Measurements from ENCODE around the gene MTA1.
A peak's percentile ranks its signal among the peaks of the same experiment; 100 is the strongest.

MTA1 gene

DNA sequence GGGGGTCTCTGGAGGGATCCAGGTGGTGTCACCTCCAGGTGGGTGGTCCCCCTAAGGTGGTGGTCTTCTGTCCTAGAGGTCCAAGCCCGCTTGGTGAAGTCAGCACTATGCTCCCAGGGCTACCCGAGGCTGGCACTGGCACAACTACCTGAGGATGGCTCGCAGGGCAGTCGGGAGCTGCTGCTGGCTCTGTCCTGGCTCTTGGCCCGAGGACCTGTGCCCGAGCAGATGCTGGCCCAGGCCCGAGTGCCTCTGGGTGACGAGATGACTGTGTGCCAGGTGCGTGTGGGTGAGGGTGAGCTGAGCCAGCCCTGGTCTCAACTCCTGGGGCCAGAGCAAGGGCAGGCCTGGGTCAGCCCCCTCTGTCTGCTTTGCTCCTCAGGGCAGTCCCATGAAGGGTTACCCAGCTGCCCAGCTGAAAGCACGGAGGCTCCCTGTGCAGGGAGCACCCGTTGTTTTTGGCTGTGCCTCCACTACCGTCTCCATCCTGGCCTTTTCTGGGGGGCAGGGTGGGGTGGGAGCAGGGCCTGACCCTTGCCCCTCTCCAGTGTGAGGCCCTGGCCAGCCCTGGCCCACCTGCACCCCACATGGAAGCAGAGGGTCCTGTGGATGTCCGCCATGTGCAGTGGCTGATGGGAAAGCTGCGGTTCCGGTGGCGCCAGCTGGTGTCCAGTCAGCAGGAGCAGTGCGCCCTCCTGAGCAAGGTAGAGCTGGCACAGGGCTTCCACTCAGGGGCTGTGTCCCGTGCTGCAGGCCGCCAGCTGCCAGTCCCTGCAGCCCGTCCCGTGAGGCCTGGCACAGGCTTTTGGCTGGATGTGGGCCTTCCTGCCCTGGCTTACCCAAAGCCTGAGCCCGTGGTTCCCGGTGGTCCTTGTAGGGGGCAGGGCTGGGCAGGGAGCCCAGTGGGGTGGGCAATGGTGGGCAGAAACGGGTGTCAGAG is 72.7 kb downstream of the MTA1 start:
- H3K4me2 ChIP-seq (ENCODE audit: low read length), result peak overlapping the region; percentile 97
- H3K4me3 ChIP-seq (ENCODE audit: low read length), result peak overlapping the region; percentile 81

DNA sequence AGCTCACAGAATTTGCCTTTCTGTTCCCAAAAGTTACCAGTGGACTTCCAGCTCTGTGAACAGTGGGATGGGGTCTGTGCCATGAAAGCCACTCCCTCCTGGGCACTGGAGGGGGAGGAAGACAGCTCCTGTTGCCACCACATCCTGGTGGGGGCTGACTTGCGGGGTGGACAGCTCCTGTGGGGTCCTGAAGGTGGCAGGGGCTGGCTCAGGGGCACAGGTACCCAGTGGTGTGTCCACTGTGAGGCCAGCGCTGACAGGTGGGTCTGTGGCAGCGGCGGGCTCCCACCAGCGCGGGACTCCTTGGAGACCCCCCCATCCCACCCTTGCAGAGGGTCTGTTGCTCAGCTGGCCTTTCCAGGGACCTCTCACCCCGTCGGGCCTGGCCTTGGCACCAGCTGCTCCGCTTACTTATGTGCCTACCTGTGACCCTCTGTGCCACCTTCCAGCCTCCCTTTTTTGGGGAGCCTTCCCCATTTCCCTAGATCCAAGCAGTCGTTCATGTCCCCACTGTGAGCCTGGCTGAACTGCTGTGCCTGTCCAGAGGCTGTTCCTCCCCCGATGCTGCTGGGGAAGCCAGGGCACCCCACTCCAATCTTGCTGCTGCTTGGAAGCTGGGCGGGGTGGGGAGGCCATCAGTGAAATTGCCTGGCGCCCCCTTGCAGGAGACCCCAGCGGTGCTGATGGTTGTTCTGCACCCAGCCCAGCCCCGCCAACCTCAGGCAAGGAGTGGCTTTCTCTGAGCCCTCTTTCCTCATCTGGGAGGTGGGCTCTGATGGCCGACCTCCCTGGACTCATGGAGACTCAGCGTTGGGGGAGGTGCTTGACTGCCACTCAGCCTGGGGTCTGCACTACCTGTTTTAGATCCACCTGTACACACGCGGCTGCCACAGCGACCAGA is 73.6 kb downstream of the MTA1 start:
- peaks cover 12% of the 10 kb centered on the region for H3K4me1 ChIP-seq (ENCODE audit: control insufficient read depth, insufficient read depth, low read length)
- H3K4me2 ChIP-seq (ENCODE audit: low read length), result no peak overlapping the region
- H3K9ac ChIP-seq (ENCODE audit: low read depth, low read length), result no peak overlapping the region
- no peaks in the 10 kb centered on the region for H3K27me3 ChIP-seq (ENCODE audit: control insufficient read depth, insufficient read depth, low read length)
- H3K9me3 ChIP-seq (replicated peaks; ENCODE audit: low read length), result no peaks in the 10 kb centered on the region
- H3K36me3 ChIP-seq (ENCODE audit: insufficient read depth, low read length), result no peaks in the 10 kb centered on the region
- H3K4me3 ChIP-seq (ENCODE audit: low read length), result no peak overlapping the region

More for the DNA sequence above, 72.7 kb downstream of the MTA1 start:
- Histone ChIP-seq H3K27me3 (ENCODE audit: control insufficient read depth, insufficient read depth, low read length) (no peaks in the 10 kb centered on the region), H3K36me3 (ENCODE audit: insufficient read depth, low read length) (no peaks in the 10 kb centered on the region), H3K9ac (ENCODE audit: low read depth, low read length) (no peak overlapping the region), H3K4me1 (ENCODE audit: control insufficient read depth, insufficient read depth, low read length) (peaks cover 12% of the 10 kb centered on the region), H3K9me3 (replicated peaks; ENCODE audit: low read length) (no peaks in the 10 kb centered on the region)

DNA sequence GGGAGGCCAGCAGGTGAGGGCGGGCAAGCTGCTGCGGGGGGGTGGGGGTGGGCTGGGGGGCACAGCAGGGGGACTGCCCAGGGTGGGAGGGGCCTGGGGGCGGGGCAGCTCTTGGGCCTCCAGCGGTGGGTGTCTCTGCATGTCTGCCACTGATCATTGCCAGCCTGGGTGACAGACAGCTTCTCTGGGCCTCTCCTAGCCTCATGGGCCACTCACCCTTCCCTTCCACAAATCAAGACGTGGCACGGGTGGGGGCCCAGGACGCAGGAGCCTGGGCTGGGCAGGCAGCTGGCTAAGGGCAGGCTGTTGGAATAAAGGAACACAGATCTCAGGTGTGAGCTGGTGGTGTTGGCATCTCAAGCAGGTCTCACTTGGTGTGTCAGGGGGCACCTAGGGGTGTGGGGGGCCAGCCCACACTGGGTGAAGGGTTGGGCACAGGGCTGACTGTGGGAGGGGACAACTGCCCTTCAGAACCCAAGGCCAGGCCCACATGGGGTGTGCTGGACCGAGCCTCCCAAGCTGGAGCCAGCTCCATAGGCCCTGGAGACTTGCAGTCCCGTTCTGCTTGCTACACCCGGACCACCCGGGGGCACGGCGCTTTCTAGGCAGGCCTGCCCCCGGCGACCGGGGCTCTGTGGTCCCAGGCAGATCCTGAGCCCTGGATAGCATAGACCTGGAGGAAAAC is 74.4 kb downstream of the MTA1 start:
- no peaks in the 10 kb centered on the region for H3K9me3 ChIP-seq (replicated peaks; ENCODE audit: low read length)
- H3K27me3 ChIP-seq (ENCODE audit: control insufficient read depth, insufficient read depth, low read length), result no peaks in the 10 kb centered on the region
- H3K4me1 ChIP-seq (ENCODE audit: control insufficient read depth, insufficient read depth, low read length), result peaks cover 12% of the 10 kb centered on the region
- H3K4me3 ChIP-seq (ENCODE audit: low read length), result no peak overlapping the region
- H3K36me3 ChIP-seq (ENCODE audit: insufficient read depth, low read length), result no peaks in the 10 kb centered on the region
- no peak overlapping the region for H3K9ac ChIP-seq (ENCODE audit: low read depth, low read length)
- H3K4me2 ChIP-seq (ENCODE audit: low read length), result no peak overlapping the region

DNA sequence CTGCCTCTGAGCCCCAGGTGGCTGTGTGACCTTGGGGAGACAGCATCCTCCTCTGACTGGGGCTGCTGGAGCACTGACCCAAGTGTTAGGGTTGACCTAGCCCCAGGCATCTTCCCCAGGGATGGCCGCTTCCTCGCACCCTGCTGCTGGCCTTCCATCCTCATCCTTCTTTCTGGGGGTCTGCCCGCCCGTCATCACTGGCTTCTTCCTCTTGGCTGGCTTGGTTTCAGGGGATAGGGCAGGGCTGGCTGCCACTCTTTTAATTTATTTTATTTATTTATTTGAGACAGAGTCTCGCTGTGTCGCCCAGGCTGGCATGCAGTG is 74.9 kb downstream of the MTA1 start:
- Histone ChIP-seq H3K4me1 (ENCODE audit: control insufficient read depth, insufficient read depth, low read length) (peaks cover 7% of the 10 kb centered on the region), H3K36me3 (ENCODE audit: insufficient read depth, low read length) (no peaks in the 10 kb centered on the region), H3K4me3 (ENCODE audit: low read length) (no peak overlapping the region), H3K27me3 (ENCODE audit: control insufficient read depth, insufficient read depth, low read length) (no peaks in the 10 kb centered on the region), H3K9me3 (replicated peaks; ENCODE audit: low read length) (no peaks in the 10 kb centered on the region), H3K4me2 (ENCODE audit: low read length) (no peak overlapping the region), H3K9ac (ENCODE audit: low read depth, low read length) (no peak overlapping the region)

DNA sequence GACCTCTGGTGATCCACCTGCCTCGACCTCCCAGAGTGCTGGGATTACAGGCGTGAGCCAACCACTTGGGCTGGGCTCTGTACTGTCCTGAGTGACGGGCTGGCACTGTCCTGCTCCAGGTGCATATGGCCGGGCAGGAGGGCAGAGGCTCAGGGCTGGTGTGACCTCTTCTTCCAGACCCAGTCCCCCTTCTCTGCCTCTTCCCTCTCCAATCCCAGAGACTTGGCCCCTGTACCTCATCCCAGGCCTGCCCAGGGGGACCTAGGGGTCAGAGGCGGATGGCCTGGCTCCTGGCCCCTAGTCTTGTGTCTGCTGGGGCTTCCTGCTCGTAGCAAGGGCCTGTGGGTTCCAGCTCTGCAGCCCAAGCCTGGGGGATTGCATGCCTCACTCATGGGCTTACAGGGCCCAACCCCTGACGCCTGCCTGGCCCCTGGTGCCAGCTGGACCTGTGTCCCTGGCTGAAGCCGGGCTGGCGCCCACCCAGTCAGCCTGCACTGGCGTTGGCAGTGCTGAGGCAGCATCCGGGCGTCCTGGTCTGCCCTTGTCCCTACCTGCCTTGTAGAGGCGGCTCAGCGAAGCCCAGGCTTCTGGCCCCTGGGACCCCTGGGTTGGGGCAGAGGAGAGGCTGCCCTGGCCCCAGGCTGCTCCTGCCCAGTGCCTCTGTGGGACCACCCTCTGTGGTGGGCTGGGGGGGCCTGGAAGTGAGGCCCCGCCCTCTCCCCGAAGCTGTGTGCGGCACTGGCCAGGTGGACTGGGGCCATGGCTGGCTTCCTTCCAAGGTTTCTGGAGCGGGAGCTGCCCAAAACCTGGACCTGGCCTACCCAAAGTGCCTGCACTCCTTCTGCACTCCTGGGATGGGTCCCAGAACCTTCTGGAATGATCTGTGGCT is 75.7 kb downstream of the MTA1 start:
- Histone ChIP-seq H3K36me3 (ENCODE audit: insufficient read depth, low read length) (no peaks in the 10 kb centered on the region), H3K4me1 (ENCODE audit: control insufficient read depth, insufficient read depth, low read length) (peaks cover 7% of the 10 kb centered on the region)

DNA sequence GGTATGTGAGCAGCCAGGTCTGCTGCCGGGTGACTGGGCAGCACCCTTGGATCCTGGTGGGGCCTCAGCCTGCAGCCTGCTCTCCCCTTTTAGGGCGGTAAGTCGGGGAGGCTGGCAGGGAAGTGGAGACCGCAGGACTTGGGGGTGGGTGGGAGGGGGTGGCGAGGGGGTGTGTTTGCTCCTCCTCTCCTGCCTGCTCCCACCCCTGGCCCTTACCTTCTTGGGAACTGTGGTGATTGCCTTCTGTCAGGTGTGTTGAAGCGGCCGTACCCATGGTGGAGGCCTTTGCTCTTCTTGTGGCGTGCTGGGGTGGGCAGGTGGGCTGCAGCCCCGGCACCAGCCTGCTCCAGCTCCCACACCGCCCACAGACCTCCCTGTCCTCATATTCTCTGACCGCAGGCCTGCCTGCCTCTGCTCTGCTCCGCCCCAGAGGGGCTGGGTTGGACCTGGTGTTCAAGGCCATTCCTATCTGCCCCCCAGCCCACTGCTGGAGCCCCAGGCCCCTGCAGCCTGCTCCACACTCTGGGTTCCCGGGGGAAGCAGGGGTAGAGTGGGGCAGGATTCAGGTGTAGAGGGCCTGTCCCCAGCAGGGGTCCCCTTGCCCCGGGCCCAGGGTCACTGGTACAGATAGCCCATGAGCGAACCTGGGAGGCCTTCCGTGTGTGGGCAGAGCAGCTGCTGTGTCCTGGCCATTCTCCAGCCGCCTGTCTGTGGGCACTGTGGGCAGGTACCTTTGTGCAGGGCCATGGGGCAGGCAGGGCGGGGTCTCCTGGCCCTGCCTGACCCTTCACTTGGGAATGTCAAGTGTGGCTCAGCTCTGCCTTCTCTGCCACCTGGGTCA is 76.6 kb downstream of the MTA1 start:
- H3K9me3 ChIP-seq (replicated peaks; ENCODE audit: low read length), result no peaks in the 10 kb centered on the region
- no peaks in the 10 kb centered on the region for H3K36me3 ChIP-seq (ENCODE audit: insufficient read depth, low read length)
- H3K4me2 ChIP-seq (ENCODE audit: low read length), result no peak overlapping the region
- H3K27me3 ChIP-seq (ENCODE audit: control insufficient read depth, insufficient read depth, low read length), result no peaks in the 10 kb centered on the region
- H3K9ac ChIP-seq (ENCODE audit: low read depth, low read length), result no peak overlapping the region
- H3K4me1 ChIP-seq (ENCODE audit: control insufficient read depth, insufficient read depth, low read length), result peaks cover 7% of the 10 kb centered on the region
- no peak overlapping the region for H3K4me3 ChIP-seq (ENCODE audit: low read length)

More for the DNA sequence above, 75.7 kb downstream of the MTA1 start:
- Histone ChIP-seq H3K9ac (ENCODE audit: low read depth, low read length) (no peak overlapping the region), H3K4me3 (ENCODE audit: low read length) (no peak overlapping the region), H3K4me2 (ENCODE audit: low read length) (no peak overlapping the region), H3K9me3 (replicated peaks; ENCODE audit: low read length) (no peaks in the 10 kb centered on the region), H3K27me3 (ENCODE audit: control insufficient read depth, insufficient read depth, low read length) (no peaks in the 10 kb centered on the region)

DNA sequence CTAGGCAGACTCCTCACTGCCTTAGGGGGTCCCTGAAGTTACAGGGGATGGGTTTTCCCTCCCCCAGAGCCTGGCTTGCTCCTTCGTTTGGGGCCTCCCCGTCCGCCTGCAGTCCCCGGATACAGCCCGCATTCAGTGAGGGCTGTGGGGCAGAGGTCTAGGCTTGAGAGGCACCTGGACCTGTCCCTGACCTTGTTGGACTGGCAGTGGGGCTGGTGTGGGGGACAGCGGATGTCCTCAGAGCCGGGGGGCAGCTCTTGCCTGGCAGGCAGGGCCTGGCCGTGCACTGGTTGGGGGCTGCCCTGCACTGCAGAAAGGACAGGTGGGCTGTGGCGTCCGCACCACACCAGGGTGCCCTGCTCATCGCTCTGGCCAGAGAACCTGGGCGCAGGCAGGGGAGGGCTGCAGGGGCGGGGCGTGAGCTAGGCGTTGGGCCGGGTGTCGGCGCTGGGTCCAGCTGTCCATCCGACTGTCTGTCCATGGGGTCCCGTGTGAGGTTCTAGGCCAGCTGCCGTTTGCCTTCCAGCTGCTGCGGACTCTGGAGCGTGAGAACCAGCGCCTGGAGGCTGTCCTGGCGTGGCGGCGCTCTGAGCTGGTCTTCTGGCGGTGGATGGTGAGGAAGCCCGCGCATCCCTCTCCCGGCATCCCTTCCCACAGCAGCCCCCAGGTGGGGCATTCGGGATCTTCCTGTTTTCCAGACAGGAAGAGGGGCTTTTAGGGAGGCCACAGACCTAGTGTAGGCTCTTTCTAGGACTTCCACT is 77.4 kb downstream of the MTA1 start:
- H3K9me3 ChIP-seq (replicated peaks; ENCODE audit: low read length), result no peaks in the 10 kb centered on the region
- no peak overlapping the region for H3K4me2 ChIP-seq (ENCODE audit: low read length)
- no peaks in the 10 kb centered on the region for H3K27me3 ChIP-seq (ENCODE audit: control insufficient read depth, insufficient read depth, low read length)
- no peaks in the 10 kb centered on the region for H3K36me3 ChIP-seq (ENCODE audit: insufficient read depth, low read length)
- no peak overlapping the region for H3K4me3 ChIP-seq (ENCODE audit: low read length)
- H3K9ac ChIP-seq (ENCODE audit: low read depth, low read length), result no peak overlapping the region
- H3K4me1 ChIP-seq (ENCODE audit: control insufficient read depth, insufficient read depth, low read length), result peaks cover 3% of the 10 kb centered on the region

DNA sequence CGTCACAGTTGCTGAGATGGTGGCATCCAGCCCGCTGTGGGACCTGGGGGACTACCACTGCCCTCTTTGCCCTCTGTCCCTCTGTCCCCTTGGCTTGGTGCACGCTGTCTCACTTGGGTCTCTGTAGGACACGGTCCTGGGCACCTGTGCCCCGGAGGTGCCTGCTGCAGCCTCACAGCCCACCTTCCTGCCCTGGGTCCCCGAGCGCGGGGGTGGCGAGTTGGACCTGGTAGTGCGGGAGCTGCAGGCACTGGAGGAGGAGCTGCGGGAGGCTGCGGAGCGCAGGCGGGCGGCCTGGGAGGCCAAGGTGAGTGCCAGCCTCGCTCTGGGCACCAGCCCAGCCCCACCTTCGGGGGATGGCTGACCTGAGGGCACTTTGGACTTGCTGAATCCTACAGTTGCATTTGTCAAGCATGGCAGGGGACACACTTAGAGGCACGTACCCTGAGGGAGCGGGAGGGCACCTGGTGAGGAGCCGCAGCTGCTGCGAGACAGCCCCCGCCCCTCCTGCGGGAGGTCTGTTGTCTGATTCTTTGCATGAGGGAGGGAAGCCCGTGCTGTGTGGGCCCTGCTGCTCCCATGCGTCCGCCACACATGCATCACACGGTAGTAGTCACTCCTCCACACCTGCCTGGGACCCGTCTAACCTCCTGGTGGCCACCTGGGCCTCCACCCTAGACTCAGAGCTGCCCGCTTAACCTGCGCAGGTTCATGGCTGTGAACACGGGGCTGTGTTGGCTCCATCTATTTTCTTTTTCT is 78.2 kb downstream of the MTA1 start:
- H3K4me1 ChIP-seq (ENCODE audit: control insufficient read depth, insufficient read depth, low read length), result no peaks in the 10 kb centered on the region

DNA sequence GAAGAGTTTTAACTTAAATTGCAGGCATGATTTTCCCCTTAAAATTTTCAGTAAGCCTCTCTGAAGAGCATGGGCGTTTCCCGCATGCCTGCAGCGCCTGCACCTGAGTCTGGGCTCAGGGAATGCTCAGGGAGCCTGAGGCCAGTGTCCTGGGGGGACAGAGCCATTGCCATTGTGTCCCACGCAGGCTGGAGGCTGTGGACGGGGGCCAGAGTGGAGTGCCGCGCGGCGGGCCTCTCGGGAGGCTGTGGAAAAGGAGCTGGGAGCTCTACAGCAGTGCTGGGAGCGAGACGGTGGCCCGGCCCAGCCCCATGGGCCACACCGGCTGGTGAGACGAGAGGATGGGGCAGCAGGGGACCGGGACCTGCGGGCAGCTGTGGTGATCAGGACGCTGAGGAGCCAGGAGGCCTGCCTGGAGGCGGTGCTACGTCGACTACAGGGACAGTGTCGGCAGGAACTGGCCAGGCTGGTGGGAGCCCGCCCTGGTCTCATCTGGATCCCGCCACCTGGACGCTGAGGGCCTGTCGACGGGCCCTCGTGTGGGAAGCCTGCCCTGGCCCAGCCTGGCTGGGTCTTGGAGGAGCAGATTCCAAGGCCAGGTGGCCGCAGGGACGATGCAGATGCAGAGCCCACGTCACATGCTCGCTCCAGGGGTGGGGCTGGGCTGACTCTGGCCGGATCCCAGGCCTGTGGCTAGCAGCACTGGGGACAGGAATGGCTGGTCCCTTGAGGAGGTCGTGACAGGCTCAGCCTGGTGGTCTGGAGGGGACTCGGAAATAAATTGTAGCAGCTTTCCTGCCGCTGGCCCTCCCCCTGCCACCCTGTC is 79.0 kb downstream of the MTA1 start:
- no peaks in the 10 kb centered on the region for H3K36me3 ChIP-seq (ENCODE audit: insufficient read depth, low read length)
- no peak overlapping the region for H3K4me2 ChIP-seq (ENCODE audit: low read length)
- no peak overlapping the region for H3K9ac ChIP-seq (ENCODE audit: low read depth, low read length)
- H3K9me3 ChIP-seq (replicated peaks; ENCODE audit: low read length), result no peaks in the 10 kb centered on the region
- no peaks in the 10 kb centered on the region for H3K4me1 ChIP-seq (ENCODE audit: control insufficient read depth, insufficient read depth, low read length)
- no peaks in the 10 kb centered on the region for H3K27me3 ChIP-seq (ENCODE audit: control insufficient read depth, insufficient read depth, low read length)
- H3K4me3 ChIP-seq (ENCODE audit: low read length), result no peak overlapping the region

More for the DNA sequence above, 78.2 kb downstream of the MTA1 start:
- Histone ChIP-seq H3K9ac (ENCODE audit: low read depth, low read length) (no peak overlapping the region), H3K27me3 (ENCODE audit: control insufficient read depth, insufficient read depth, low read length) (no peaks in the 10 kb centered on the region), H3K4me3 (ENCODE audit: low read length) (no peak overlapping the region), H3K4me2 (ENCODE audit: low read length) (no peak overlapping the region), H3K36me3 (ENCODE audit: insufficient read depth, low read length) (no peaks in the 10 kb centered on the region), H3K9me3 (replicated peaks; ENCODE audit: low read length) (no peaks in the 10 kb centered on the region)

Data from skeletal muscle satellite cell (primary cell).